Pancreas (tissue), 10 donors: ENCODE results near the gene TFF3. TPM values are rescaled to one million over a fixed set of nuclear protein-coding genes. Genes with fewer than 3 reads are reported as not detected.

Experiments used
- ATAC-seq, 4 donors: fragments of 200-7000 bp; cut with Tn5 transposase; one replicate each; pipeline versions ENCODE4 v1.8.0 to v1.9.1; 2020; ENCODE audit warnings: mild to moderate bottlenecking in 4 of 4, moderate library complexity in 4 of 4
- DNase-seq, 6 donors: peaks; one replicate each; pipeline ENCODE4 v3.0.0-alpha.2; 2020
- FAIRE-seq: peaks from 2 replicates; lab custom pipeline; 2012; peaks lifted over from hg19 to GRCh38; lab: Jason Lieb, UNC
- H3K27ac ChIP-seq, 4 donors: fragments of 200-600 bp; sonication (generic); 1 replicate in 3 of 4; 2 replicates in 1 of 4; pipeline versions ENCODE4 v1.5.0 to v1.8.0; 2020
- H3K27me3 ChIP-seq, 4 donors: fragments of 200-600 bp; one replicate each; pipeline ENCODE4 v1.8.0; 2021
- H3K36me3 ChIP-seq, 3 donors: fragments of 200-600 bp; sonication (generic) in 1 of 3; one replicate each; pipeline versions ENCODE4 v1.5.0 to v1.8.0; 2020 to 2021
- H3K4me1 ChIP-seq, 3 donors: fragments of 200-600 bp; one replicate each; pipeline ENCODE4 v1.8.0; 2021
- H3K4me3 ChIP-seq, 4 donors: fragments of 200-600 bp; sonication (generic) in 2 of 4; one replicate each; pipeline versions ENCODE4 v1.5.0 to v1.8.0; 2020 to 2021
- H3K9me3 ChIP-seq, 4 donors: fragments of 200-600 bp; one replicate each; pipeline ENCODE4 v1.8.0; 2021
- WGBS, 2 donors: extraction: QIAGEN DNeasy Blood & Tissue Kit; methylation state at CpG; one replicate each; pipeline ENCODE4 v1.1.7; 2013; 5-methylcytosine and 5-hydroxymethylcytosine counted together
- intact Hi-C, 3 donors: fragments of 100-400 bp; cut with DNase I; formaldehyde crosslinking; loops; one replicate each; pipeline versions ENCODE4 v1.11.1 to v1.14.2; 2022
- polyA plus RNA-seq, 2 donors: library from polyadenylated mRNA; stranded (reverse); fragments of 200-250 nt; gene quantifications; one replicate each; pipeline ENCODE4 v1.2.3, GENCODE V29; 2013
- total RNA-seq, 6 donors: library from RNA; stranded (reverse); fragmentation: NEBNext Ultra II Directional in 4 of 6; extraction: Animal tissue kit (Norgen Biotek cat#: 25700) in 4 of 6; gene quantifications; one replicate each; pipeline versions ENCODE4 v1.2.1 to v1.2.4, GENCODE V29; 2021 to 2023
- TF ChIP-seq, protein P1 (sequence below), 4 donors: fragments of 200-600 bp; sonication (generic) in 3 of 4; IDR thresholded peaks; one replicate each; pipeline versions ENCODE4 v1.5.0 to v1.8.0; 2021; ENCODE audit warnings: antibody characterized with exemption in 4 of 4
- donor health status: healthy with polysubstance abuse.
- donor health status: DM: no; HTN: no; CAD: no; lungs with moderate emphysema.
- donor health status: DM: no; HTN: no; CAD: no.
- donor health status: control.
- donor health status: control.
- donor health status: Bipolar disorder and iron deficiency.
- donor health status: DM: yes; HTN: yes; CAD: no.
- donor health status: DM: no; HTN: no; CAD: no.
- donor health status: DM: no; HTN: no; CAD: no.
- donor health status: DM: yes; HTN: yes; CAD: no.

Gene TFF3
- total and polyA plus RNA-seq, 8 donors = 5.9 to 51.9 (median 11.3) TPM

DNA sequence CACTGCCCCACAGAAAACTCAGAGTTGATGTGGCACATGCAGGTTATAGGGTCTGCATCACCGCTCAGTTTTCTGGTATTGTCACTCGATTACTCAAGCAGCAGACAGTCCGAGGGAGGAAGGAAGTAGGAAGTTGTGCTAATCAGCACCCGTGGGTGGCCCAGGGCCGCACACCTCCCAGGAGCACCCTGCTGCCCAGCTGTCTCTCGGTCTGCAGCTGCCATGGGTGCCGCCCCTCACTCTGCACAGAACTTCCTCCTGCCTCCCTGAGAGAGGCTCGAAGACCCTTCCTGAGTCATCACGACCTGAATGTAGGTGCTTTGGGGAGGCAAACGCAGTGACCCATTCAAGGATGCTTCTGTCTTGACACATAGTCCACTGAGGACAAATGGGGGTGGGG lies 4.2 kb upstream of the TFF3 start:
- ATAC-seq = peak in 1 of 4 donors; percentile 20
- intact Hi-C loops = loop anchor here in 1 of 3 donors (10.0 kb wide), 1 partner anchor 125 kb away; no protein-coding TSS in a partner anchor
- no peak for FAIRE-seq

GRCh38 chr21:42317826-42318746 lies 2.9 kb upstream of the TFF3 start:
- FAIRE-seq = no peak

More for the DNA sequence above, 4.2 kb upstream of the TFF3 start:
- Histone ChIP-seq H3K27me3 (no peaks in the 10 kb centered on the region), H3K4me3 (no peak overlapping the region), H3K4me1 (no peaks in the 10 kb centered on the region), H3K9me3 (no peaks in the 10 kb centered on the region), H3K36me3 (no peaks in the 10 kb centered on the region), H3K27ac (no peak overlapping the region)
- WGBS, 2 donors = 79 to 80% methylated on average over 10 of the region's 10 CpGs
- DNase-seq = no peak
- TF ChIP-seq, protein P1, sequence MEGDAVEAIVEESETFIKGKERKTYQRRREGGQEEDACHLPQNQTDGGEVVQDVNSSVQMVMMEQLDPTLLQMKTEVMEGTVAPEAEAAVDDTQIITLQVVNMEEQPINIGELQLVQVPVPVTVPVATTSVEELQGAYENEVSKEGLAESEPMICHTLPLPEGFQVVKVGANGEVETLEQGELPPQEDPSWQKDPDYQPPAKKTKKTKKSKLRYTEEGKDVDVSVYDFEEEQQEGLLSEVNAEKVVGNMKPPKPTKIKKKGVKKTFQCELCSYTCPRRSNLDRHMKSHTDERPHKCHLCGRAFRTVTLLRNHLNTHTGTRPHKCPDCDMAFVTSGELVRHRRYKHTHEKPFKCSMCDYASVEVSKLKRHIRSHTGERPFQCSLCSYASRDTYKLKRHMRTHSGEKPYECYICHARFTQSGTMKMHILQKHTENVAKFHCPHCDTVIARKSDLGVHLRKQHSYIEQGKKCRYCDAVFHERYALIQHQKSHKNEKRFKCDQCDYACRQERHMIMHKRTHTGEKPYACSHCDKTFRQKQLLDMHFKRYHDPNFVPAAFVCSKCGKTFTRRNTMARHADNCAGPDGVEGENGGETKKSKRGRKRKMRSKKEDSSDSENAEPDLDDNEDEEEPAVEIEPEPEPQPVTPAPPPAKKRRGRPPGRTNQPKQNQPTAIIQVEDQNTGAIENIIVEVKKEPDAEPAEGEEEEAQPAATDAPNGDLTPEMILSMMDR (IDR thresholded peaks at IDR 0.05) = no peak

DNA sequence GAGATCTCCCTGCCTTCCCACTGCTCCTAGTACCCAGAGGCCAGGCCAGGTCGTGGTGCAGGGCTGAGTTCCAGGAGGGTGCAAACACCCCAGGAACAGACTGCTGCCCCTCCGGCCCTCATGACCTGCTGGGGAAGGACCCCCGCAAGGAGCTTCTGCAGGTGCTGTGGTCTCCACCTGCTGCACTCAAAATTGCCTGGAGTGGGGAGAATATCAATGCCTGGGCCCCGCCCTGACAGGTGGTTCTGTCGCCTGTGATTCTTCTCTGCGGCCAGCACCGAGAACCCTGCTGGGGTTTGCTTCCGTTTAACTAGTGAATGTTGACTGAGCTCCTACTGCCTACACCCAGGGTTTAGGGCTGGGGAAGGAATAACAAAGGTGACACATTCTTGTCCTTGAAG lies 2.1 kb upstream of the TFF3 start:
- no peaks in the 10 kb centered on the region for H3K36me3 ChIP-seq
- no peak overlapping the region for H3K4me3 ChIP-seq
- no peaks in the 10 kb centered on the region for H3K9me3 ChIP-seq
- DNase-seq (no peak), ATAC-seq (no peak), FAIRE-seq (no peak)
- no peak overlapping the region for H3K27ac ChIP-seq
- WGBS, 2 donors = 90 to 93% methylated on average over 8 of the region's 8 CpGs
- TF ChIP-seq, protein P1 (IDR thresholded peaks at IDR 0.05) = no peak
- peaks cover 0 to 7% (median 3%) of the 10 kb centered on the region in 3 donors for H3K4me1 ChIP-seq
- intact Hi-C loops = loop anchor here in 1 of 3 donors (10.0 kb wide), 1 partner anchor 127 kb away; no protein-coding TSS in a partner anchor
- no peaks in the 10 kb centered on the region for H3K27me3 ChIP-seq

More at GRCh38 chr21:42317826-42318746, 2.9 kb upstream of the TFF3 start:
- ATAC-seq = no peak
- Histone ChIP-seq H3K27ac (no peak overlapping the region), H3K36me3 (no peaks in the 10 kb centered on the region), H3K9me3 (no peaks in the 10 kb centered on the region), H3K4me1 (peaks cover 0 to 5% (median 3%) of the 10 kb centered on the region in 3 donors), H3K27me3 (no peaks in the 10 kb centered on the region), H3K4me3 (no peak overlapping the region)
- intact Hi-C loops = loop anchor here in 1 of 3 donors (10.0 kb wide), 1 partner anchor 127 kb away; no protein-coding TSS in a partner anchor
- 90 to 91% methylated on average over 18 to 20 of the region's 20 CpGs for WGBS, 2 donors
- no peak for DNase-seq
- TF ChIP-seq, protein P1 (IDR thresholded peaks at IDR 0.05) = no peak

DNA sequence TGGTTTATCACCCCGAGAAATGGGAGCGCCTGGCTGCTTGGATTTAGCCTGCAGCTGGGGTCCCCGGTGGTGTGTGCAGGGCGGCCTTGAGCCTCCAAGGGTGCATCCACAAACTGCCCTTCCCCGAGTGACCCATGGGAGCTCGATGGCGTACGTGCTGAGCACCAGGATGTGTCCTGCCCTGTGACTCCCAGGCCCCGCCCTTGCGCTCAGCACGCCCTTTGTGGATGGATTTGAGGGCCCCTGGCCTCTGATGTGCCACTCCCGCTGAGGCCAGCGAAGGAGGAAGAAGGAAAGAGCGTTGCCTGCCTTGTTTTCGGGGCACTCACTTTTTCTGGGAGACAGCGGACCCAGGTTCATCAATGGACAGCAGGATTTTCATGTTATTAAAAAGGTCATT lies 1.7 kb upstream of the TFF3 start:
- TF ChIP-seq, protein P1 (IDR thresholded peaks at IDR 0.05) = no peak
- Histone ChIP-seq H3K4me3 (no peak overlapping the region), H3K9me3 (no peaks in the 10 kb centered on the region), H3K36me3 (no peaks in the 10 kb centered on the region), H3K27me3 (no peaks in the 10 kb centered on the region), H3K4me1 (peaks cover 0 to 11% (median 3%) of the 10 kb centered on the region in 3 donors), H3K27ac (no peak overlapping the region)
- DNase-seq (peak in 1 of 6 donors; percentile 50), FAIRE-seq (no peak), ATAC-seq (no peak)
- 95 to 96% methylated on average over 16 of the region's 16 CpGs for WGBS, 2 donors
- intact Hi-C loops = loop anchor here in 1 of 3 donors (10.0 kb wide), 1 partner anchor 128 kb away; no protein-coding TSS in a partner anchor
